ENCODE results near the gene CASP10.

The CASP10 gene

GRCh38 chr2:201263779-201264178 lies 80.8 kb downstream of the CASP10 start:
- peak; percentile 55 for DNase-seq

- DNase-seq = no peak
Measured at GRCh38 chr2:201264472-201265173, 81.7 kb downstream of the CASP10 start.

DNA sequence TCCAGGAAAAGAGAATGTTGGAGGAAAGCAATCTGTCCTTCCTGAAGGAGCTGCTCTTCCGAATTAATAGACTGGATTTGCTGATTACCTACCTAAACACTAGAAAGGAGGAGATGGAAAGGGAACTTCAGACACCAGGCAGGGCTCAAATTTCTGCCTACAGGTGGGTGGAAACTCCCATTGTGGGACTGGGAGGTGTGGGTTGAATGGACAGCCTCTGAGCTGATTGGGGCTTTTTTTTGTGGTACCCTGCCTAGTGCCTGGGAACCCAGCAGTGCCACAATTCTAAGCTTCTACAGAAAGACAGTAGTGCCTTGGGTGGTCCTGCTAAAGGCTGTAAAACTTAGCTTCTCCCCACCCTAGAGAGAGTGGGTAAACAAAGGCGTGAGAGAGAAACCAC lies 83.7 kb downstream of the CASP10 start:
- DNase-seq = no peak

- peak; percentile 47 for DNase-seq
Measured at GRCh38 chr2:201267278-201268030, 84.5 kb downstream of the CASP10 start.

DNA sequence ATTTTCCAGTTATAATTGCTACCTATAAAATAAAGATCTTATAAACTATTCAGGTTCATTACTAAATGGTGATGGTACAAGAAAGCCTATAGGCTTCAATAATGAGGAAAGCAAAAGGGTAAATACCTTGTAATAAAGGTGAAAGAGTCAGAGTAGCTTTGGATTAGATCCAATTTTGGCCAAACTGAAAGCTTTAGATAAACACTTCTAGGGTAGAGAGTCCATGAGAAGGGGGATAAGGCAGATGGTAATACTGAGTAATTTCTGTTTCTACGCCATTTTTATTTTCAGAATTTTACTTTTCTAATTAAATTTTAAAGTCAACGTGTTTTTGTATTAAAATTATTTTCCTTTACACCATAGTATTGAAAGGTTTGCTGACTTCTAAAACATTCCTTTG lies 86.8 kb downstream of the CASP10 start:
- no peak for DNase-seq

GRCh38 chr2:201270293-201271001 lies 87.5 kb downstream of the CASP10 start:
- DNase-seq = no peak

DNA sequence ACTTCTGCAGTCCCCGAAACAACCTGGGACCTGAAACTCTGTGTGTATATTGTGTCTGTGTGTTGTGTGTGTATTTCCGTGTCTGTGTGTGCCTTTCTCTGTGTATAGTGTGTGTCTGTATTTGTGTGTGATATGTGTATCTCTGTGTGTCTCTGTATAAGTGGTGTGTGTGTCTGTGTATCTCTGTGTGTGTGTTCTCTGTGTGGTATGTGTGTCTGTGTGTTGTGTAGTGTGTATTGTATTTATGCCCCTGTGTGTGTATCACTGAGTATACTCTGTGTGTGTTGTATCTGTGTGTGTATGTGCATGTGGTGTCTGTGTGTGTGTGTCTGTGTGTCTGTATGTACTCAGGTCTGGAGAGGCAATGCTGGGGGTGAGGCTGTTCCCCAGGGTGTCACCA lies 89.0 kb downstream of the CASP10 start:
- no peak for DNase-seq

DNA sequence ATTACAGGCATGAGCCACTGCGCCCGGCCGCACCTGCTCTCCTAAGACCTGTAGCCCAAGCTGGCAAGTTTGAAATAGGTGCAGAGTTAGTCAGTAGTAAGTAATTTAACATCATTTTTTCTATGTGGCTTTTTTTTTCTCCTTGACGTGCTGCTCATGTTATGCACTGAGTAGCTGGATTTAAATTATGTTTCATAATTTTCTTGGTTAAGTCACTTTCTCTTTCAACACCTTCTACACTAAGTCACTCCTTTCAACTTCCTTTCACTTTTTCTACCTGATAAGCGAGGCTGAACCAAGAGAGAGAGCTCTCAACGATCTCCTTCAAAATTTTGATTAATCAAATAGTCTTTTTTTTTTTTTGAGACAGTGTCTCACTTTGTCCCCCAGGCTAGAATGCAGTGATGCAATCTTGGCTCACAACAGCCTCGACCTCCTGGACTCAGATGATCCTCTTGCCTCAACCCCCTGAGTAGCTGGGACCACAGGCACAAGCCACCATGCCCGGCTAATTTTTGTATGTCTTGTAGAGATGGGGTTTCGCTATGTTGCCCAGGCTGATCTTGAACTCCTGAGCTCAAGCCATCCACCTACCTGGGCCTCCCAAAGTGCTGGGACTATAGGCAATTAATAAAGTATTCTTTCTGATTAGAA lies 90.5 kb downstream of the CASP10 start:
- no peak for DNase-seq

DNA sequence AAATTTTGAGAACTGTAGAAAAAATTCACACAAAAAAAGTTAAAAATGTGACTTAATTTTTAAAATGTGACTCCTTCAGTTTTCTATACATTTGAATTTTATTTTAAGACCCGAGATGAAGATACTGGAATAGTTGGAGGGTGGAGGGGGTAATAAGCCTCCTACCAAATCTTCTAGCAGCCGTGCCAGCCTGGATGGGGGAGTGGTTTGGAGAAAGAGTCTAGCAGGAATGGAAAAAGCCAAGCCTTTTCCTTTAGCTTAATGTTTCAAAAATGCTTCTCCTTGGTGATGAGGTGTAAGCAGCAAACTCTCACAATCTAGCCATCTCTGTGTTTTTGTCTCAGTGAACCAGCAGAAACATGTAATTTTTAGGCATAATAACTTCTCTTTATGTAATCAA lies 92.1 kb downstream of the CASP10 start:
- DNase-seq = no peak

DNA sequence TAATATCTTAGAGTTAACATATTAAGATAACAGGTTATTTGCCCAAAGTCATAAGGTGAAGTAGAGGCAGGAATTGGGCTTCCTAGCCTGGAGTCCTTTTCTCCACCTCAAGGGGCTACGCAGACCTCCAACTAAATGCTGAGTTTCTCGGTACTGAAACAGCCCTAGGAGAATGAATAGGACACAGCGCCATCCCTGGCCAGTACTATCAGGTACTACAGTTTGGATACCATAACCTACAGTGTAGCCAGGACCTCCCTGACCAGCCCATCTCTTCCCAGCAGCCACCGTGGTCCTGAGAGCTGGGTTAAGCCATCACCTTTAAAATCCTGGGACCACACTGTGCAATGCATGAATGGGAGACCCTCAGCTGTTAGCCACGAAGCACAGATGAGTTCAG lies 93.0 kb downstream of the CASP10 start:
- DNase-seq = no peak

DNA sequence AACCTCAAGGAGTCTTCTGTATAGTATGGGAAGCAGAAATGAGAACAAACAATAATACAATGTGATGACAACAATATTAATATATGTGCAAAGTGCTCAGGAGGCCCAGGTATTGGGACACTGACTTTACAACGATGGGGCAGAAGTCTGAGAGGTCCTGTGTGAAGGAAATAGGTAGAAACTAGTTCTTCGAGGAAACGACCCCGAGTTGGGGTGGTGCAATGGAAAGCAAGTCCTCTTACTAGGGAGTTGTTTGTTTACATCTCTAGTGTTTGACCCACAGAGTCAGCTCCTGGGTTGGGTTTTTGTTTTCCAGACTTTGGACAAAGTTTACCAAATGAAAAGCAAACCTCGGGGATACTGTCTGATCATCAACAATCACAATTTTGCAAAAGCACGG lies 93.6 kb downstream of the CASP10 start:
- no peak for DNase-seq

Data from CD4-positive, alpha-beta T cell treated with Interleukin-10 for 1 hour (primary cell).